ENCODE results near the gene PECR. TPM values are rescaled to one million over a fixed set of nuclear protein-coding genes. Genes with fewer than 3 reads are reported as not detected.

PECR gene
- total RNA-seq, 4 donors from 2014 or later = 4.9 to 15.3 (median 7.7) TPM

DNA sequence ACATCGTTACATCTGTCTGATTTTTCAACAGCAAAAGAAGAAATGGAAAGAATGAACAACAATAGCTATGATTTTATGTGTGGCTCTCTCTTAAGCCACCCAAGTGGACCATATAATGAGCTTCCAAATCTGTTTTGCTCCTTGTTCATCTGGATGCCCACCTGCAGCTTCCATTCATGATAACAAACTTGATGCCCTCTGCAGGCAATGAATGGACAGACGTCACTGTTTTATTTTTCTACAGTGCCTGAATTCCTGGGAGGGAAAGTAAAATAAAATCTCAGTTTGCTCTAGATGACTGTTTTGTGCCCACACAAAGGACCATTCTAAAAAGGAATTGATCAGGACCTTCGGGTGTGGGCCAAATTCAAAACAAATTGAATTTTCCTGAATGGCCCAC, 73.2 kb downstream of the PECR start:
- ATAC-seq = no peak
- Histone ChIP-seq H3K9me3 (no peaks in the 10 kb centered on the region), H3K4me1 (peaks cover 0 to 9% (median 5%) of the 10 kb centered on the region in 3 donors), H3K27me3 (no peaks in the 10 kb centered on the region), H3K4me3 (no peak overlapping the region), H3K27ac (no peak overlapping the region), H3K36me3 (no peaks in the 10 kb centered on the region)
- TF ChIP-seq POLR2AphosphoS5 (IDR thresholded peaks at IDR 0.05) (no peak), EP300 (IDR thresholded peaks at IDR 0.05) (no peak), POLR2A (IDR thresholded peaks at IDR 0.05) (no peak)
- TF ChIP-seq, protein P1, sequence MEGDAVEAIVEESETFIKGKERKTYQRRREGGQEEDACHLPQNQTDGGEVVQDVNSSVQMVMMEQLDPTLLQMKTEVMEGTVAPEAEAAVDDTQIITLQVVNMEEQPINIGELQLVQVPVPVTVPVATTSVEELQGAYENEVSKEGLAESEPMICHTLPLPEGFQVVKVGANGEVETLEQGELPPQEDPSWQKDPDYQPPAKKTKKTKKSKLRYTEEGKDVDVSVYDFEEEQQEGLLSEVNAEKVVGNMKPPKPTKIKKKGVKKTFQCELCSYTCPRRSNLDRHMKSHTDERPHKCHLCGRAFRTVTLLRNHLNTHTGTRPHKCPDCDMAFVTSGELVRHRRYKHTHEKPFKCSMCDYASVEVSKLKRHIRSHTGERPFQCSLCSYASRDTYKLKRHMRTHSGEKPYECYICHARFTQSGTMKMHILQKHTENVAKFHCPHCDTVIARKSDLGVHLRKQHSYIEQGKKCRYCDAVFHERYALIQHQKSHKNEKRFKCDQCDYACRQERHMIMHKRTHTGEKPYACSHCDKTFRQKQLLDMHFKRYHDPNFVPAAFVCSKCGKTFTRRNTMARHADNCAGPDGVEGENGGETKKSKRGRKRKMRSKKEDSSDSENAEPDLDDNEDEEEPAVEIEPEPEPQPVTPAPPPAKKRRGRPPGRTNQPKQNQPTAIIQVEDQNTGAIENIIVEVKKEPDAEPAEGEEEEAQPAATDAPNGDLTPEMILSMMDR (IDR thresholded peaks at IDR 0.05) = no peak
- WGBS, 2 donors (ENCODE audit: low coverage in 1 of 2) = 95 to 98% methylated on average over 3 of the region's 3 CpGs

DNA sequence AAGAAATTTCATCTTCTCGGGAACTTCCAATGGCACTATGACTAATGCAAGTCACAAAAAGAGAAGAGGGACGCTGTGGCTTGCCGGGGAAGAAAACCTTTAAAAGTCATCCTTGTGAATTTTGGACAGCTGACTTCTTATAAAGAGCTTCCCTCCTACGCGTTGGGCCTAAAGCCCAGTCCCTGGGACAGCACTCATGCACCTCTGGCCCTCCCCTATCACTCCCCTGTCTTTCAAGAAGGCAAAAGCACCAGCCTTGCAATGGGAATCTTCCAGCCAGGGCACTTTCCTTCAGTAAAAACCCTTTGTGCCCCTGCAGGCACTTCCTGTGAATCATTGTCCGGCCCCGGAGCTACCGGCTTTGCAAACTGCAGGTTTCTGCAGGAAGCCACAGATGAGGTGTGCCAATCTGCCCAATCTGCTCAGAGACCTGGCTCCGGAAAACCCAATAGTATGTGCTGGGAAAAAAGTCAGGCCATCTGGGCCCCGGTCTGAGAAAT, 75.4 kb downstream of the PECR start:
- no peak overlapping the region for H3K27ac ChIP-seq
- H3K36me3 ChIP-seq = no peaks in the 10 kb centered on the region
- peak; percentile 25 for ATAC-seq
- peaks cover 0 to 3% (median 0%) of the 10 kb centered on the region in 3 donors for H3K4me1 ChIP-seq
- no peak overlapping the region for H3K4me3 ChIP-seq
- H3K27me3 ChIP-seq = no peaks in the 10 kb centered on the region
- H3K9me3 ChIP-seq = no peaks in the 10 kb centered on the region
- 34 to 47% methylated on average over 6 of the region's 10 CpGs for WGBS, 2 donors (ENCODE audit: low coverage in 1 of 2)
- TF ChIP-seq POLR2AphosphoS5 (IDR thresholded peaks at IDR 0.05) = no peak

DNA sequence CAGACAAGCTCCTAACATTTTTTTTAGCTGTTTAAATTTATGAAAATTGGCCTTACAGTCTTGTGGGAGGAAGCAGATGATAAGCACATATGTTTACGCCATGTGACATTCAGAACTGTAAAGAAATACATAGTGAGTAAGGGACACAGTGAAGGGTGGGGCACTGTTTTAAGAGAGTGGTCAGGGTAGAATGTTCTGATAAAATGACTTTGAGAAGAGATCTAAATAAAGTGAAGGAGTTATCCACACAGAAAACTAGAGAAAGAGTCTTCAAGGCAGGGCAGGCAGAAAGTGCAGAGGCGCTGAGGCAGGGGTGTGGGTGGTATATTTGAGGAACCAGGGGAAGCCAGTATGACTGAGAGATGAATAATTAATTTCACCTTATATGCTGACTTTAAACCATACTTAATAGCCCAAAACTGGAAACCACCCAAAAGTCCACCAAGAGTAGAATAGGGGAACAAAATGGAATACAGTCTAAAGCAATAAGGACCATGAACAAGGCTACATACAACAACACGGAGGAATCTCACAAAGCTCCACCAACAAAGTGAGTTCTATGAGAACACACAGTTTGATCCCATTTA, 76.8 kb downstream of the PECR start:
- H3K27ac ChIP-seq = no peak overlapping the region
- no peaks in the 10 kb centered on the region for H3K27me3 ChIP-seq
- no peak for TF ChIP-seq POLR2A (IDR thresholded peaks at IDR 0.05)
- no peak for TF ChIP-seq POLR2AphosphoS5 (IDR thresholded peaks at IDR 0.05)
- no peak for TF ChIP-seq EP300 (IDR thresholded peaks at IDR 0.05)
- TF ChIP-seq, protein P1 (IDR thresholded peaks at IDR 0.05) = no peak
- peaks cover 0 to 3% (median 0%) of the 10 kb centered on the region in 3 donors for H3K4me1 ChIP-seq
- no peak overlapping the region for H3K4me3 ChIP-seq
- 85 to 100% methylated on average over 3 of the region's 3 CpGs for WGBS, 2 donors (ENCODE audit: low coverage in 1 of 2)
- no peaks in the 10 kb centered on the region for H3K36me3 ChIP-seq
- no peak for ATAC-seq
- no peaks in the 10 kb centered on the region for H3K9me3 ChIP-seq

DNA sequence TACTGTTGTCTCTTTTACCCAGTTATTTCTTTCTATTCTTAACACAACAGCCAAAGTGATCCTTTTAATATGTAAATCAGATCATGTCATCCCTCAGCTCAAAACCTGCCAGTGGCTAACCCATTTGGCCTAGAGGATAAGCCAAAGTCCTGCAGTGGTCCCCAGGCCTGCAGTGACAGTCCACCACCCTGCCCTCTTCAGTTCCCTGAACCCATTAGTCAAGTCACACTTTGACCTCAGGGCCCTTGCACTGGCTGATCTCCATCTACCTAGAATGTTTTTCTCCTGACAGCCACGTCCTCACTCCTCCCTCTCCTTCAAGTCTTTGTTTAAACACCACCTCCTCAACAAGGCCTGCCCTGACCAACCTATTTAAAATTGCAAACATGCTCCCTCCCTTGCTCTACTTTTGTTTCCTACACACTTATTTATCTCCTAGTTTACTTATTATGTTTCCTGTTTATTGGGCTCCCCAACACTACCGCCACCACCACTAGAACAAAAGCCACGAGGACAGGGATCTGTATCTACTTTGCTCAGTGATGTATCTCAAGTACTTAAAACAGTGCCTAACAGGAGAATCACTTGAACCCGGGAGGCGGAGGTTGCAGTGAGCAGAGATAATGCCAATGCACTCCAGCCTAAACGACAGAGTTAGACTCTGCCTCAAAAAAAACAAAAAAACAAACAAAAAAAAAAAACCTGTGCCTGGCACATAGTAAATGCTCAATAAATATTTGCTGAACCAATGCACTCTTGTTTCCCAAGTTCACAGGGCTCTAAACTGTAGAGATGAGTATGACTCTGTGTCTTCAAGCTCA, 77.5 kb downstream of the PECR start:
- no peak for ATAC-seq
- WGBS, 2 donors (ENCODE audit: low coverage in 1 of 2) = 100% methylated on average over 6 of the region's 6 CpGs; no CpG with 5 or more reads in 1 of the 2 donors
- TF ChIP-seq POLR2AphosphoS5 (IDR thresholded peaks at IDR 0.05) = no peak
- TF ChIP-seq EP300 (IDR thresholded peaks at IDR 0.05) = no peak
- TF ChIP-seq, protein P1 (IDR thresholded peaks at IDR 0.05) = no peak
- TF ChIP-seq POLR2A (IDR thresholded peaks at IDR 0.05) = no peak

GRCh38 chr2:216002693-216003092, 78.9 kb downstream of the PECR start:
- H3K27me3 ChIP-seq = no peaks in the 10 kb centered on the region
- H3K4me3 ChIP-seq = no peak overlapping the region
- H3K9me3 ChIP-seq = no peaks in the 10 kb centered on the region
- peaks cover 0 to 3% (median 0%) of the 10 kb centered on the region in 3 donors for H3K4me1 ChIP-seq
- WGBS, 2 donors (ENCODE audit: low coverage in 1 of 2) = 92 to 93% methylated on average over 2 of the region's 2 CpGs
- ATAC-seq = no peak
- H3K36me3 ChIP-seq = peaks cover 0 to 5% of the 10 kb centered on the region in 2 donors
- no peak overlapping the region for H3K27ac ChIP-seq
- TF ChIP-seq EP300 (IDR thresholded peaks at IDR 0.05) (no peak), POLR2AphosphoS5 (IDR thresholded peaks at IDR 0.05) (no peak), POLR2A (IDR thresholded peaks at IDR 0.05) (no peak)
- TF ChIP-seq, protein P1 (IDR thresholded peaks at IDR 0.05) = no peak

More for the DNA sequence above, 77.5 kb downstream of the PECR start:
- no peak overlapping the region for H3K27ac ChIP-seq
- no peak overlapping the region for H3K4me3 ChIP-seq
- H3K9me3 ChIP-seq = no peaks in the 10 kb centered on the region
- peaks cover 0 to 3% (median 0%) of the 10 kb centered on the region in 3 donors for H3K4me1 ChIP-seq
- H3K36me3 ChIP-seq = no peaks in the 10 kb centered on the region
- H3K27me3 ChIP-seq = no peaks in the 10 kb centered on the region
